Measurements from ENCODE around the gene INTS1. TPM values are rescaled to one million over a fixed set of nuclear protein-coding genes. Genes with fewer than 3 reads are reported as not detected.

INTS1 gene
- total RNA-seq, 6 experiments from 2014 or later: 84.0 to 104 (median 89.5) TPM

DNA sequence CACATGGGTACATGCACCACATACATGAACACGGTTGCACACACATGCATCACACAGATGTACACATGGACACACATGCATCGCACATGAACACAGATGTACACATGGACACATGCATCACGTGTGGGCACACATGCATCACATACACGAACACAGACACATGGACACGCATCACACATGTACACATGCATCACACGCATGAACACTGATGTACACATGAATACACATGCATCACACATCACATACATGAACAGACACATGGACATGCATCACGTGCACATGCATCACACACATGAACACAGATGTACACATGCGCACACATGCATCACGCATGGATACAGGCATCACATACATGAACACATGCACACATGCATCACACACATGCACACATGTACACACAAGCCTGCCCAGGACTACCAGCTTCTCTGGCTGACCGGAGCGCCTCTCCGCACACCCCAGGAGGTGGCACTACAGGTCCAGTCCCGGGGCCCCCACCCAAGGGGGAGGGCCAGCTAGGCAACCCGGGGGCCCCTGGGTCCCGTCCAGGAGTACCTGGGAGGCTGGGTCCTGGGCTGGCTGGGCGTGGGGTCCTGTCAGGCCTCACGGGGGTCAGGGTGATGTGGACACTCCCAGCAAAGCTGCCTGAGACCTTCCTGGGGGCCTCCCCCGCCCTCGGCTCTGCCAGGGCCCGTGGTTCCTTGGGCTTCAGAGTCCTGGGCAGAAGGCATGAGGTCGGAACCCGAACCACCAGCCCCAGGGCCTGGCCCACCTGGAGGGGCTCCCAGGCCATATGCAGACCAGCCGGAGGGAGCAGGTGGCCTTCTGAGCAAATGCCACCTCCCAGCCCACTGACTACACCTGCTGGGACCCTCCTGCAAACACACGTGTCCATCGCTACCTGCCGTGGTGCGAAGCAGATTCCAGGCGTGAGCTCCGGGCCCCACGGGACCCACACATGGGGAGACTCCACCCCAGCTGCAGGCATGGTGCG, 64.5 kb downstream of the INTS1 start:
- H3K27ac Mint-ChIP-seq: no peak overlapping the region
- TF ChIP-seq, protein P1, sequence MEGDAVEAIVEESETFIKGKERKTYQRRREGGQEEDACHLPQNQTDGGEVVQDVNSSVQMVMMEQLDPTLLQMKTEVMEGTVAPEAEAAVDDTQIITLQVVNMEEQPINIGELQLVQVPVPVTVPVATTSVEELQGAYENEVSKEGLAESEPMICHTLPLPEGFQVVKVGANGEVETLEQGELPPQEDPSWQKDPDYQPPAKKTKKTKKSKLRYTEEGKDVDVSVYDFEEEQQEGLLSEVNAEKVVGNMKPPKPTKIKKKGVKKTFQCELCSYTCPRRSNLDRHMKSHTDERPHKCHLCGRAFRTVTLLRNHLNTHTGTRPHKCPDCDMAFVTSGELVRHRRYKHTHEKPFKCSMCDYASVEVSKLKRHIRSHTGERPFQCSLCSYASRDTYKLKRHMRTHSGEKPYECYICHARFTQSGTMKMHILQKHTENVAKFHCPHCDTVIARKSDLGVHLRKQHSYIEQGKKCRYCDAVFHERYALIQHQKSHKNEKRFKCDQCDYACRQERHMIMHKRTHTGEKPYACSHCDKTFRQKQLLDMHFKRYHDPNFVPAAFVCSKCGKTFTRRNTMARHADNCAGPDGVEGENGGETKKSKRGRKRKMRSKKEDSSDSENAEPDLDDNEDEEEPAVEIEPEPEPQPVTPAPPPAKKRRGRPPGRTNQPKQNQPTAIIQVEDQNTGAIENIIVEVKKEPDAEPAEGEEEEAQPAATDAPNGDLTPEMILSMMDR (IDR thresholded peaks at IDR 0.05): peak; percentile 27
- DNase-seq: no peak

DNA sequence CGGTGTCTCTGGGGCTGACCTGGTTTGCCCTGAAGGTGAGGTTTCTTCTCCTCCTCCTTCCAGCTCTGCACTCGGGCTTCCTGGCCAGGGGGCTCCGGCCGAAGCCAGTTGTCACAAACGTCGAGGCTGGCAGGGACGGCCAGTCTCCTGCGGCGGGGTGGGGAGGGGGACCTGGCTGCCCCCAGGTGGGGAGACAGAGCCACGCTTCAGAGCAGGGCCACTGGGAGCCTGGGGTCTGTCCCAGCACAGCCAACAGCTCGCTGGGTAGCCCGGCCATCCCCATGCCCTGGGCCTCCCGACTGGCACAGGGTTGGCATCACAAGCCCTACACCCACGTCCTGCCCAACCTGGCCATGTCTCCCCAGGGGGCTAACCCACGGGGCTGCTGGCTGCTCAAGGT, 65.4 kb downstream of the INTS1 start:
- no peaks in the 10 kb centered on the region for H3K4me1 Mint-ChIP-seq (ENCODE audit: low read depth)
- peaks cover 2% of the 10 kb centered on the region for H3K27me3 Mint-ChIP-seq (ENCODE audit: insufficient read depth)
- H3K4me3 Mint-ChIP-seq: no peak overlapping the region
- H3K27ac Mint-ChIP-seq: no peak overlapping the region
- TF ChIP-seq, protein P1 (IDR thresholded peaks at IDR 0.05): no peak
- H3K36me3 Mint-ChIP-seq (ENCODE audit: low read depth): peaks cover 9% of the 10 kb centered on the region; the same call in 1 of the 2 replicates
- 0 out of 2 replicates have a peak, but pooled peaks cover 3% of the 10 kb centered on the region for H3K9me3 Mint-ChIP-seq
- no peak for DNase-seq

More for the DNA sequence above, 64.5 kb downstream of the INTS1 start:
- Mint-ChIP-seq H3K36me3 (ENCODE audit: low read depth) (peaks cover 9% of the 10 kb centered on the region; the same call in 1 of the 2 replicates), H3K9me3 (0 out of 2 replicates have a peak, but pooled peaks cover 3% of the 10 kb centered on the region), H3K4me3 (no peak overlapping the region), H3K27me3 (ENCODE audit: insufficient read depth) (peaks cover 2% of the 10 kb centered on the region), H3K4me1 (ENCODE audit: low read depth) (no peaks in the 10 kb centered on the region)

DNA sequence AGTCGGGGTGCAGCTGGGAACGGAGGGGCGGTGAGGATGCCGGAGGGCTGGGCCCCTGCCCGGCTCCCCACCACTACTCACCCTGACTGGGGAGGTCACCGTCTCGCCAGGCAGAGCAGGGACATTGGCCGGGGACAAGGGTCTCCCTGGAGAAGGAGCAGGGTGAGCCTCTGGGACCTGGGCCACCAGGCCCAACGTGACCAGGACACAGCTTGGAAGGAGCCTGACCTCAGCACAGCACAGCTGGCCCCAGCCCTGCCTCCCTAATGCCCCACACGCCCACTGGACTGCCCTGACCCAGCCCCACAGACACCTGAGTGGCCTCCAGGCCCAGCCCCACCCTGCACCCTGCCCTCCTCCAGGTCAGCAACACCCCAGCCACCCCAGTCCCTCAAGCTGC, 66.0 kb downstream of the INTS1 start:
- 0 out of 2 replicates have a peak, but pooled peaks cover 3% of the 10 kb centered on the region for H3K9me3 Mint-ChIP-seq
- H3K36me3 Mint-ChIP-seq (ENCODE audit: low read depth): peaks cover 5% of the 10 kb centered on the region; the same call in 1 of the 2 replicates

DNA sequence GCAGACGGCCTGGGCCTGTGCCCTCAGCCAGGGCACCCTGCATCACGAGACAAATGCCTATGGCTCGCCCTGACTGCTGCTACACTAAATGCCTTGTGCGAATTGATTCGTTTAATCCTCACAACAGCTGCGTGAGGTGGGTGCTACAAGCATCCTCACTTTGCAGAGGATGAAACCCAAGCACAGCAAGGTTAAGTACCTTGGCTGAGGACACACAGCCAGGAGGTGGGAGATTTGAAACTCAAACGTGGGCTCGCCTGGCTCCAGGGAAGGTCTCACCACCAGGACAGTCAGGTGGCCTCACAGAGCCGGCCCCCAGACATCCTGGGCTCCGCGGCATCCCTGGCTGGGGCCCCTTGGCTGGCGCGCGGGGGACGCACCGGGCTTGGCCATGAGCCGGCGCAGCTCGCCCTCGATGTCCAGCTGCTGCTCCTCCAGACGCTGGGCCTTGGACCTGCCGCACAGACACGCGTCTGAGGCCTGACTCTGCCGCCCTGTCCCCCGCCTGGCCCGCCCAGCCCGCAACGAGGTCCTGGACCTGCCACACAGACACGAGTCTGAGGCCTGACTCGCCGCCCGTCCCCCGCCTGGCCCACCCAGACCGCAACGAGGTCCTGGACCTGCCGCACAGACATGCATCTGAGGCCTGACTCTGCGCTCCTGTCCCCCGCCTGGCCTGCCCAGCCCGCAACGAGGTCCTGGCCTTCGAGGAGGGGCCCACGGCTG, 66.9 kb downstream of the INTS1 start:
- TF ChIP-seq, protein P1 (IDR thresholded peaks at IDR 0.05): no peak
- DNase-seq: no peak
- Mint-ChIP-seq H3K27me3 (ENCODE audit: insufficient read depth) (peaks cover 2% of the 10 kb centered on the region), H3K9me3 (0 out of 2 replicates have a peak, but pooled peaks cover 3% of the 10 kb centered on the region), H3K36me3 (ENCODE audit: low read depth) (peaks cover 5% of the 10 kb centered on the region; the same call in 1 of the 2 replicates), H3K4me3 (no peak overlapping the region), H3K27ac (no peak overlapping the region), H3K4me1 (ENCODE audit: low read depth) (0 out of 2 replicates have a peak, but pooled peaks cover 3% of the 10 kb centered on the region)

More for the DNA sequence above, 66.0 kb downstream of the INTS1 start:
- TF ChIP-seq, protein P1 (IDR thresholded peaks at IDR 0.05): no peak
- H3K27me3 Mint-ChIP-seq (ENCODE audit: insufficient read depth): peaks cover 2% of the 10 kb centered on the region
- no peak overlapping the region for H3K4me3 Mint-ChIP-seq
- no peak for DNase-seq
- no peaks in the 10 kb centered on the region for H3K4me1 Mint-ChIP-seq (ENCODE audit: low read depth)
- H3K27ac Mint-ChIP-seq: no peak overlapping the region

DNA sequence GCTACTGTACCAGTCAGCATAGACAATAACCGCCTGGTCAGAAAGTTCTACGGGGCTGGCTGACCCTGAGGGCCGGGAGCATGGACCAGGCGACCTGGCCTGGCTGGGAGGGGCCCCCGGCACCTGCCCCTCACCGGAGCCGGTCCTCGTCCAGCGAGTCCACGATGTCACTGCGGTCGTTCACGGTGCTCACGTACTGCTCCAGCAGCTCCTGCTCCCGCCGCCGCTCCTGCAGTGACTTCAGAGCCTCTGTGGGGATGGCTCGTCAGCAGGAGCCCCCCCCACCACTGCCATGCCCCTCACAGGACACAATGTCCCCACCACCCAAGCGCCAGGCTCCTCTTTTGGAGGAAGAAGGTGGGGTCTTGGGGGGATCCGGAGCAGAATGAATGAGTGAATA, 67.6 kb downstream of the INTS1 start:
- H3K27ac Mint-ChIP-seq: no peak overlapping the region
- no peak overlapping the region for H3K4me3 Mint-ChIP-seq
- 0 out of 2 replicates have a peak, but pooled peaks cover 5% of the 10 kb centered on the region for H3K4me1 Mint-ChIP-seq (ENCODE audit: low read depth)
- peaks cover 3% of the 10 kb centered on the region for H3K27me3 Mint-ChIP-seq (ENCODE audit: insufficient read depth)
- TF ChIP-seq, protein P1 (IDR thresholded peaks at IDR 0.05): no peak
- H3K36me3 Mint-ChIP-seq (ENCODE audit: low read depth): peaks cover 5% of the 10 kb centered on the region; the same call in 1 of the 2 replicates
- no peak for DNase-seq
- 0 out of 2 replicates have a peak, but pooled peaks cover 3% of the 10 kb centered on the region for H3K9me3 Mint-ChIP-seq
